Activated naive CD4-positive, alpha-beta T cell (primary cell): ENCODE measurements around the gene RAB35.
A peak's percentile ranks its signal among the peaks of the same experiment; 100 is the strongest.

Experiments
- DNase-seq, 4 experiments: peaks; one replicate each; lab custom pipeline; 2025; lab: John Stamatoyannopoulos, UW

The RAB35 gene

DNA sequence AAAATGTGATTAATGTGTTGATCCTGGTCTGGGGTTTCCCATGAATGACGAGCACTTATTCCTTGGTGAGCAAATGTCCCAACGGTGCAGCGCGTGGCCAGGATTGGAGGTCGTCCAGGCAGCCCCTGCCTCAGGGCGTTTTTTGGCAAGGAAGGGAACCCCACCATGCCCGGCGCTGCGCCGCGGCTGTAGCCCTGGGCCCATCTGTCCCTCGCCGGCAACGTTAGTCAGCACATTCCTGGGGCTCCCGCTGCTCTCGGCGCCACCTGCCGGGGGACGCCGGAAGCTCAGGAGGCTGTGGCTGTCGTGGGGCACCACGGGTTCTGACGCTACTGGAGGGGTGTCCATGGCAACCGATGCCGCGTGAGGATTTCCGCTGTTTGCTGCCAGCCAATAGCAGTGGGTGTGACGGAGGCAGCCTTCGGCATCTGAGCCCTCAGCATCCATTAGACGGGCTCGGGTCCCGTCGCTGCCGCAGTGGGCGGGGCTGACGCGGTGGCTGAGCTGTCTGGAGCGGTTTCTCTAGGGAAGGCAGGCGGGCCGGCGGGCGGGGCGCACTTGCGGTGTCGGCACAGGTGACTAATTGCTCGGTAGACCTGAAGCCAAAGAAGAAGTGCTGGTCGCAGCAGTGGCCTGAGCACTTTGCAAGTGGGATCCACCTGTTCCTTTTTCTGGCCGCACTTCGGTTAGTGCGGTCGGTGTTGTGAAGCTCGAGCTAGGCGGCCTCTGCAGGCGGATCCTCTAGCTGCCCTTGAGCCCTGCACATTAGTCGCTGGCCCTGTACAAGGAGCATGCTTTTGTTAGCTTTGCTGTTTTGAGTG lies 29.5 kb downstream of the RAB35 start:
- peak; percentile 97 to 99 (median 98) for DNase-seq

DNA sequence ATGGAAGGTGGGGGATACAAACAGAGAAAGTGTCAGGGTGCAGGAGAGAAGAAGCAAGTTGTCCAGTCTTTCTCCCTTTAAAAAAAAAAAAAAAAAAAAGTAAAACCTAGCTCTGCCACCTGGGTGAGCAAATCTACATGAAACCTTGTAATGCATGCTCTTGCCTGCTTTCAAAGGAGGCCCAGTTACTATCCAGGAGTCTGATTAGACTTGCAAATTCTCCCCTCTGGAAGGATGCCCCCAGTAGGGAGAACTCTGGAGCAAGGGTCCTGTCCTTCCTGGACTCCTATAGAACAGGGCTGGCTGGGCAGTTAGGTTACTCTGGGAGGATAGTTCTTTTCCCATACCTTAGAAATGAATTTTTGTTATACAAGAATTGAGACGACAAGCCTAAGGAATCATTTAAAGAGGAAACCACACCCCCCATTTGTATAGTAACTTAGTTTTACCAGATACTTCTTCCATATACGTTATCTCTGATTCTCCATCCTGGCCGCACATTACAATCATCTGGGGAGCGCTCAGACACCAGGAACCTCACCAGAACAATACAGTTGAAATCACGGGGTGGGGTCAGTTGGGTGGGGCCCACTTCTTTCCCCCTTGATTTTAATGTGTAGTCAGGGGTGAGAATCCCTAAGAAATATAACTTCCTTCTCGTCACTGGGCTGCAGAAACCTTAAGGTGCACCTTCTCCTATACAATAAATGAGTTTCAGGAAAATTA lies 30.5 kb downstream of the RAB35 start:
- no peak for DNase-seq

DNA sequence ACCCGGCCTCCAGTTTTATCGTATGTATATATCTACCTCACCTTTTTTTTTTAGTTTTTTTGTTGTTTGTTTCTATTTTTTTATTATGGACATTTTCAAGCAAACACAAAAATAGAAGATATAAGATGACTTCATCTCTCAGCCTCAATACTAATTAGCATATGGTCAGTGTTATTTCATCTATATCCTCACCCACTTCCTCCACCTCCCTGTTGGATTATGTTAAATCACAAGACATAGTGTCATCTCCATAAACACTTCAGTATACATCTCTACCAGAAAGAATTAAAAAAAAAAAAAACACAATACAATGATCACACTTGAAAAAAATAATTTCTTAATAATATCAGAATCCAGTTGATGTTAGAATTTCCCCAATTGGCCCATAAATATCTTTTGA lies 34.9 kb downstream of the RAB35 start:
- no peak for DNase-seq

DNA sequence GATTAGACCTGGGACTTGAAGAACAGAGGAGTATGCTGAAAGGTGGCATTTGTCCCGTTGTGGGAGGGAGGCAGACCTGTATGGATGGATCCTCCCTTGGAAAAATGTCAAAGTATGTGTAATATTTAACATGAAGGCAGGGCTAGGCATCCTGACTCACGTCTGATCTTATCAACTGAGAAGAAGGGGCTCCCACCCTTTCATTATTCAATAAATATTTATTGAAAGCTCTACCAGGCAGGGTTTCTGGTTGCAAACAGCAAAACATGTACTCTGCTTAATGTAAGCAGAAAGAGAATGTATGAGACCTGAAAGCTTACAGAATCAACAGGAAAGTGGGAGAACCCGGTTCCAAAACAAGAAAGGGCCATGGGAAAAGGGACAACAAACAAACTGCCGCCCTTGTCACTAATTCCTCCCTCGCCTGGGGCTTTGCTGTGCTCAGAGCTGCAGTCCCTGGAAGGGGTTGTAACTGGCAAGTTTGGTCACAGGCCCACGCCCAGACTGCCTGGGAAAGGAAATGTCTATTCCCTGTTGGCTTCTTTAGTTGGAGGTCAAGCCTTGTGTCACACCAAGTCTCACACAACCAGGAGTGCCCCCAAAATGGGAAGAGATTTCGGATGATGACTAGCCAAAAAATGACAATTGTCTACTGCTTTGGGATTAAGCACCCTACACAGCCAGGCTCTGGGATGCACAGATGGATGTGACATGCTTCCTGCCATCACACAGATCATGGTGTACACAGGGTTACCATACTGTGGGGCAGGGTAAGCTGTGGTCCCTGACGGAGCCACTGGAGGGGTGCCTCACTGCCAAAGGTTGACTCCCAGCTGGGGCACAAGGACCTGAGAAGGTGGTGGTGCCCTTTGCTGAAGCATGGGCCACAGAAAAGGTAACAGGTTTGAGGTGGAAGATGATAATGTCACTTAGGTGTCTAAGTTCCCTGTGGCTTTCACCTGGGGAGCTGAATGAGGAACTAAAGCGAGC lies 36.8 kb downstream of the RAB35 start:
- no peak for DNase-seq

DNA sequence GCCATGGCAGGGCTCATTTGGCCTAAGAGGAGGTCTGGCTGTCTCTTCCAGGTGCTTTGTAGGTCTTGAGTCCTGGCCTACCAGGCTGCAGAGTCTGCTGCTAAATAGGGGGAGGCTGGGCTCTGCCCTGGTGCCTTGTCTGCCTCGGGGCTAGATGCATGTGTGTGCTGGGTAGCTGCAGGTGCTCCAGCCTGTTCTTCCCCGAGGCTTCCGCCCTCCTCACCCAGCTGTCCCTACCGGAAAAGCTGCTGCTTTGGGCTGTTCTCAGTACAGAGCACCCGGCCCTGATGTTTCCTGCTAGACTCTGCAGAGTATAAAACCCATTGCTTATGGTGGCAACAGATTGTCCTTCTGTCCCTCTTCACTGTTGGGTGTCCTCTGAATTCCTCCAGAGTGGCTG lies 37.7 kb downstream of the RAB35 start:
- DNase-seq = no peak

DNA sequence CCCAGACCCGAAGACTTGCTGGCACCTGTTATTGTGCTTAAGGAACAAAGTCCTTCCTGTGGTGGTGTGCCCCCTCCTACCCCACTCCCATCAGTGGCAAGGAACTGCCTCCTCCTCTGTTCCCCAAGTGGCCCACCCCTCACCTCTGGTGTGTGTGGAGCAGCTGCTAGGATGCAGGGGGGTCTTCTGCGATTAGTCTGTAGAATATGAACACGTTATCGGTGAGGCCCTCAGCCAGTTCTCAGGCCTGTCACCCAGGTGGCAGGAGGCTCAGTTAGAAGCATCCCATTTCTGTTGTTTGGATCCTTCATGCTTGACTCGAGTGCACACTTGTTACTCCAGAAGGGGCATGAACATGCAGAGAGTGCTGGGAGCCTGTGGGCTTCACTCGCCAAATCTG lies 39.3 kb downstream of the RAB35 start:
- no peak for DNase-seq

DNA sequence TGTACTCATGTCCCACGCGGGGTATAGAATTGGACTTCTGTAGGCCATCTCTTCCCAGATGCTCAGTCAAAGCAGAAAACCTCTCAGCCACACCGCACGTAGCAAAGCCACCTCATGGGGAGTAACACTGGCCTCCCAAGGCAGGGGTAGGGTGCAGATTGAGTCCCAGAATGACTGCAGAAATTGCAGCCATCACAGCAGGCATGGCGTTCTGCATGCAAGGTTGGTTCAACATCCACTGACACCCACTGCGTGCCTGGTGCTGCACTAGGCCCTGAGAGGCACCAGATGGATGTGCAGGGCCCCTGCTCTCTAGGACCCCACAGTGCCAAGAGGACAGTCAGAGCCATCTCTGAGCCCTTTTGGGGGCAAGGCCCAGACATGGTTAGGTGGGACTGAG lies 39.9 kb downstream of the RAB35 start:
- DNase-seq = no peak

DNA sequence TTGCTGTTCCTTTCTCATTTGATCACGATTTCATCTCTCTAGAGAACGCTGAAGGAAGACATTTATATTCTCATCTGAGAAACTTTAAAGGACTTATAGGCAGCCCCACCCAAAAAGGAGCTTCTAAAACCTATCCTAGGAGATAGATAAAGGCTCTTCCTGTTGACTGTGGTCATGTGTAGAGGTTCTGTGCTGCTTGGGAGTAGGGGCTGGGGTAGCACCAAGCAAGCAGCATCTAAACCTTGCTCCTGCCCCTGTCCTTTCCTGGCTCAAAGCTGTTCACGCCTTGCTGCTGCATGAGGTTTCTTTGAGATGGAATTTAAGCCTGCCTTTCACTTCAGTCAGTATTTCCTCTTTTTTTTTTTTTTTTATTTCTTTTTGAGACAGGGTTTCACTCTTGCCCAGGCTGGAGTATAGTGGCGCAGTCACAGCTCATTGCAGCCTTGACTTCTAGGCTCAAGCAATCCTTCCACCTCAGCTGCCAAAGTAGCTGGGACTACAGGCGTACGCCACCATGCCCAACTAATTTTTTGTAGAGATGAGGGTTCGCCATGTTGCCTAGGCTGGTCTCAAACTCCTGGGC lies 41.4 kb downstream of the RAB35 start:
- DNase-seq = no peak

DNA sequence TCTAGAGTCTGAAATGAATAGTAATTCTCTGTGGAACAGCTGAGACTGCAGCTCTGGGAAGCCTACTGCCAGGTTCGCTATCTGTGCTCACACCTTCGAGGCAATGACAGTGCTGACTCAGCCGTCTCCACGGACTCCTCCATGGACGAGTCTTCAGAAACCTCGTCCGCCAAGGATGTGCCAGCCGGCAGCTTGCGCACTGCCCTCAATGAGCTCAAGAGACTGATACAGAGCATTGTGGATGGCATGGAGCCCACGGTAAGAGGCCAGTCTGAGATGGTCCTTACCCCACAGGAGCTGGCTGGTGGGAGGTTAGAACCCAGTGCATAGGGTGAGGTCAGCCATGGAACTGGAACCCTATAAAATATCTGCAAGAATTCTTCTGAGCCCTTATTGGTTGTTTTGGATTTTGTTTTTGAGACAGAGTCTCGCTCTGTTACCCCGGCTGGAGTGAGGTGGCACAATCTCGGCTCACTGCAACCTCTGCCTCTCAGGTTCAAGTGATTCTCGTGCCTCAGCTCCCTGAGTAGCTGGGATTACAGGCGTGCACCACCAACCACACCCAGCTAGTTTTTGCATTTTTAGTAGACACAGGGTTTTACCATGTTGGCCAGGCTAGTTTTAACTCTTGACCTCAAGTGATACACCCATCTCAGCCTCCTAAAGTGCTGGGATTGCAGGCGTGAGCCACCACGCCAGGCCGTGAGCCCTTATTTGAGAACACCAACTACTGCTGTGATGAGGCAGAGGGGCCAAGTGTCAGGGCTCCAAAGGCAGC lies 43.9 kb downstream of the RAB35 start:
- no peak for DNase-seq

DNA sequence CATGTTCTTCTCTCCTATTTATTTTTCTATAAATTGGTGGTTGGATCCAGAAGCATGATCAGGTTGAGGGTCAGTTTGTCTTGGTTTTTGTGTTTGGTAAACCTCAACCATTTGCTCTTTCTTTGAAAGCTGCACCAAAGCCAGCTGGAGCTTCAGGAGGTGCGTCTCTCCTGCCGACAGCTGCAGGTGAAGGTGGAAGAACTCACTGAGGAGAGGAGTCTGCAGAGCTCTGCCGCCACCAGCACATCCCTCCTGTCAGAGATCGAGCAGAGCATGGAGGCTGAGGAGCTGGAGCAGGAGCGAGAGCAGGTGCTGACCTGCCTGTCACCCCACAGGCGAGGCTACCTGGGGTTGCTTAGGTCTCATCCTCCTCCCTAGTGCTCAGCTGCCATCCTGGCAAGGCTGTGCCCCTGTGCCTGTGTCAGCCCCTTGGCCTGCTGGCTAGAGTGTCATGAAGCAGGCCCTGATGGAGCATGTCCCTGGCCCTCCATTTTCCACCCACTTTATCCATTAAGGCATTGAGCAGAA lies 45.0 kb downstream of the RAB35 start:
- no peak for DNase-seq

DNA sequence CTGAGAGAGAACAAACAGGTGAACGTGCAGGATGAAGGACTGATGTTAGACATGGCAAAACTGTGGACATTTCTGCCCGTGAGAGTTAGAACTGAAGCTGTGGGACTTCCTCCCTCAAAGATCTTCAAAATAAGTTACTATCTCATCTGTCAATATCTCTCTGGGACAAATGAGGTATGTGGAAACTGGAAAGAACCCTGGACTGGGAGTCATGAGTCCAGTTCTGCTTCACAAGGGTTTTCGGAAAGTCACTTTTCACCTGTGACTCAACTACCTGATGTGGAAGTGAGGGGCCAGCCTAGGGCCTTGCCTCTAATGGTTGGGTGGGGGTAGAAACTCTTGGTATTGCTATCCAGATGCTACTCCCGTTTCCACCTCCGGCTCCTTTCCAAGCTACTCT lies 47.3 kb downstream of the RAB35 start:
- no peak for DNase-seq

DNA sequence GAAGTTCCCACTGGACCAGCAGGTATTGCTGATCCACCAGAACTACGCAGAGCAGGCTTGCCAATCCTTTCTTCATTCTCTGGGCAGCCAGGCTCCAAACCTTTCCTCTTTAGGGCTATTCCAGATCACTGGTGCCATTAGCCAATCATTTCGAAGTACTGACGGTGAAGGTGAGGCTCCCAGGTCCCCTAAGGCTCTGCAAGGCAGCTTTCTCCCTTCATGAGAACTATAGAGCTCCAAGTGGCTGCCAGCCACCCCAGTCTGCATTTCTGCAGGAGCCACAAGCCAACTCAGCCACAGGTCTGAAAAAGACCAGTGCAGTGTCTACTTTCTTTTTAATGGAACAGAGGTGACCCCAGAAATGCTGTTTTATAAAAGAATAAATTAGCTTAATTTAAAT lies 48.7 kb downstream of the RAB35 start:
- DNase-seq = no peak

DNA sequence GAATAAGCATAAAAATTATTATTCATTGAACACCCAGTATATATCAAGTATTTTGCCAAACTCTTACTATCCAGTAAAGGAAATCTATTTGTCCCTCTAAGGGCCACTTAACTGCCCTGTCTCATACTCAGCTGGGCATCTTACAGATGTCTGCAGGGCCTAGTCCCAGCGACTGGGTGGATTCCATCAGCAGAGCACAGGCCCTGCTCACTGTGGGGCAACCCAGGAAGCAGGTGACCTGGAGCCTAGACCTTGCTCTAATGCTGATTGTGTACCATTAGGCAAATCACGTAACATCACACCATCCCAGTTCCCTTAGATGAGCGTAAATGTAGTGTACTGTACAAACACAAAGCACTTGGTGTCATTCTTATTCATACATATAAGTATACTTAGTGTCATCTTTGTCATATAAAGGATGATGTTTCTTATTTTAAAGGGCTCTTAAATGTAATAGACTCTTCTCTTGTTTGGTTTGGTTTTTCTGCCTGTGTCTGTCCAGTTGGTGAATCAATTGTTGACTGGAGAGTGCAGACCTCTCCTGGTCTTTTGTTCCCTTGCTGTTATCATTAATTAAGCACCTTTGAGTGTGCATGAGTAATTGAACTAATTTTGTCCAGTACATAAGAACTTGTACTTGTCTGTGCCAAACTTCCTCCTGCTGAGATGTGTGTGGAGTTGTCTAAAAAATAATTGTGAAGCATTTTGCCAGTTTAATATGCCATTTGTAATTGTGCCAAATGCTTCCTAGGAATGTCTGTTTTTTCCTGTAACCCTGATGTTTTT lies 49.3 kb downstream of the RAB35 start:
- DNase-seq = no peak

DNA sequence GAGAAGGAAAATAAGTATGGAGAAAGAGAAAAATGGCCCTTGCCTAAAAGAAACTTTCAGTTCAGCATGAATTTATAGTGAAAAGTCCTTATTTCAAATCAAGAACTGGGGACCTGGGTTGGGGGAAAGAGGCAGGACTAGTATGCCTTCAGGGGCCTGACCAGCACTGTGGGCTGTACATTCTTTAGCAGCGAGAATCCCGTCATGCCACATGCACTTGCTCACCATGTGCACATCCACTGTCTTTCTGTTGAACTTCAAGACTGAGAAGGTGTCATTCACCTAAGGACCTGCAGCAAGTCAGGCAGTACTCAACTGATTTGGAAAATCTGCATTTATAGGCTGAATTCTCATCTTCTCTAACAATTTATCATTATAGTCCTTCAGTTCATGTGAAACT lies 50.2 kb downstream of the RAB35 start:
- DNase-seq = no peak

DNA sequence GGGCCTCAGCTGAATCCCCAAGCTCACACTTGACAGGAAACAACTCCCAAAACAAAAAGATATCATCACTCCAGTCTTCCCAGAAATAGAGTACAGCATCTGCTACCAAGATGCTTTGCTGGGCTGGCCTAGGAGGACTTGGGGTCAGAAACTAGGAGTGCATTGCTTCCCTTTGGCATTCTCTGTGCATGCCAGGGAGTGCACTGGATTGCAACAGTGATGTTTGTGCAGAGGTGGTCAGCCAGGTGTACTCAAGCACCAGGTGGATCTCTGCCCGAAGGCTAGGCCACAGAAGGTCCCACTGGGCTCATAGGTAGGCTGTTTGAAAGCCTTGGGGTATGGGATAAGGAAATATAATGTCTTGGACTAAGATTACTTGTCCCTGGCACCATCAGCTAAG lies 51.1 kb downstream of the RAB35 start:
- DNase-seq = no peak

DNA sequence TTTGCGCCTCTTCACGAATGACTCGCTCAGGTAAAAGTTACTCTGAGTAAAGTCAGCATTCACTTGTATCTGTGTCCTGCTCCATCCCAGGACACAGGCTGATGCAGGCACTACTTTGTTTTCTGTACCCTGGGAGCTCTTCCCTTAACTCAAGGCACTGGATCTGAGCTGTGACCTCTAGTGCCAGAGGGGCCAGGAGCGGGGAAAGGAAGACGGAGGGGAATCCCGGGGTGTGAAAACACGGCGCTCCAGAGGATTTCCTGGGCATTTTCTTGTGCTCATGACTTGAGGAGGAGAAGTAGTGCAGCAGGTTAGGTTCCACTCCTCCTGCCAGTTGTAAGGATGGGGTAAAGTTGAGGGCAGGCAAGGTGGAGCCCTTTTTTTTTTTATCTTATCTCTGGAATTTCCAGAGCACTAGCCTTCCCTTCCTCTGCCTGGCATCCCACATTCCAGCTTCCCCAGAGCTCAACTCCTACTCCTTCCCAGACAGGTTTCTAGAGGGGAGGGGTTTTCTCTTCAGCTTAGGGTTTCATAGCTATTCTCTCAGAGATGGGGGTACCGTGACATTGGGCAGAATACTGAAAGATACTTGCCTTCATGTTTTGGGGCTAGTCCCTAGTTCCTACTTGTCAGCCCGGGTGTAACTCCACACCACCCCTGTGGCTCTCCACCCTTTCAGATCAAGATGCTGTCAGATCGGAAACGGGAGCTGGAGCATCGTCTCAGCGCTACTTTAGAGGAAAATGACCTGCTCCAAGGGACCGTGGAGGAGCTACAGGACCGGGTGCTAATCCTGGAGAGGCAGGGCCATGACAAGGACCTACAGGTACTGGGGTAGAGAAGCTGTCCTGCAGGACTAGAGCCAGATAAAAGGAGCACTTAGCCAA lies 52.3 kb downstream of the RAB35 start:
- no peak for DNase-seq

DNA sequence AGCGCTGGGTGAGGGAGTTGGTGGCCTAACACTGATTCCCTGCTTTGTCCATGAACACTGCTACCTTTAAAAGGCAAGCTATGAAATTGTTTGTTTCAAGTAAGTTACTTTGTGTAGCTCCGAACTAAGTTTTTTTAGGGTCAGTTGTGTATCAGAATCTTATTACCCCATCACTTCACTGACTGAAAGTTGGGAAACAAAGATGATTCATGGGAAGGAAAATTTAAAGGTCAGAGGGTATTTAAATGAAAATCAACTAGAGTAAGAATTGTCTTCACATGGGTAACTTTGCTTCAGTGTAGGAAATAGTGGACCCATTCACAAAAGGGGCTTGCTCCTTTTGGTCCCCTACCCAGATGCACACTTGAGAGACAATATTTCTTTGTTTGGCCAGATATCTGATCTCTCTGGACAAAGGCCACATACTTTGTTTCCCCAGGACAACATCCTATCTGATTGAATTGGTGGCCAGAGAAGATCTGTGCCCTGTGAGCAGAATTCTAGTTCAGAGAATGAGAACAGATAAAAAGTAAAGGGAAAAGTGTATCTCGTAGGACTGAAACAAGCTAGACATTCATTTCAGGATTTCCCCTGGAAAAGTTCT lies 53.5 kb downstream of the RAB35 start:
- no peak for DNase-seq

DNA sequence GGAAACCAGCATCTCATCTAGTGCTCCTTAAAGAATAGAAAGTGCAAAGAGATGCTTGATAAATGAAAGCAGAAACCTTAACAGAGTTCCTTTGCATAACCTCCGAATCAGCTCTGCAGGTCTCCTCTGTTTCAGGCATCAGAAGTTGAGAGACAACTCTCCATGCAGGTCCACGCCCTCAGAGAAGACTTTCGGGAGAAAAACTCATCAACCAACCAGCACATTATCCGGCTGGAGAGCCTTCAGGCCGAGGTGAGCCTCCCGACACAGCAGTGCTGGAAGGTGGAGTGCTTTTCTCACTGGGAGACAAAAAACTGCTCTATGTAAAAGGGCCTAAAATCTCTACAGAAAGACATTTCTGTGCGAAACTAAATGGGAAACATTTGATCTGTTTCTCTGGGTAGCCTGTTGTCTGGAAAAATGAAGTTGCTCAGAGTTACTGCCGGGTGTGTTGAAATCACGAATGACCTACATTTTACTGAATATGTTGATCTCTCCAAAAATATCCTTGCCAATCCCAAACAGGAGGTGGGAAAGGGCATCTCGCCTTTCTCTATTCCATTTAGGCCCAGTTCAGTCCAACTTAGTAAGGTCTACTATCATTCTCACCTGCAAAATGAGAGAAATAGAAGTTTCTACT lies 54.9 kb downstream of the RAB35 start:
- DNase-seq = no peak
